Measurements from ENCODE around the gene WDR6. TPM values are rescaled to one million over a fixed set of nuclear protein-coding genes. Genes with fewer than 3 reads are reported as not detected.

WDR6 gene
- total and polyA plus RNA-seq, 9 of the 15 experiments (the other 6 are each of a cell fraction or from before 2014, with no cell fraction given), result 8.9 to 90.6 (median 44.7) TPM

DNA sequence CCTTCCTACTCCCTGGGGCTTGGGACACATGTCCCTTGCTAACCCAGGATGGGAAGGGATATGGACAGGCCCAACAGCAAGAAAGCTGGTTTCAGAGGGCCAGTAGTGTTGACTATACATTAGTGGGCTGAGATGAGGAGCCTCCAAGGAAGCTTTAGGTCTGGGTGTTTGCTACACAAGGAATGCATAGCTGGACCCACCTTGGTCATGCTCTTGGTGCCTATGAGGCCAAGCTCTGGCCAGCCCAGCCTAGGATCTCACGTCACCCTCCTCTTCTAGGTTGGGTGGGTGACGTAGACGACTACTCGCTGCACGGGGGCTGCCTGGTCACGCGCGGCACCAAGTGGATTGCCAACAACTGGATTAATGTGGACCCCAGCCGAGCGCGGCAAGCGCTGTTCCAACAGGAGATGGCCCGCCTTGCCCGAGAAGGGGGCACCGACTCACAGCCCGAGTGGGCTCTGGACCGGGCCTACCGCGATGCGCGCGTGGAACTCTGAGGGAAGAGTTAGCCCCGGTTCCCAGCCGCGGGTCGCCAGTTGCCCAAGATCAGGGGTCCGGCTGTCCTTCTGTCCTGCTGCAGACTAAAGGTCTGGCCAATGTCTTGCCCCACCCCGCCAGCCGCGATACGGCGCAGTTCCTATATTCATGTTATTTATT lies 653 bp upstream of the WDR6 start (continued):
- TF ChIP-seq ZBTB40 (IDR thresholded peaks at IDR 0.05) (0 out of 2 replicates have a peak, but pooled peaks have one; percentile 22), ZBTB40 (CRISPR knock-in tag; IDR thresholded peaks at IDR 0.05) (no peak), RBM14 (IDR thresholded peaks at IDR 0.05; ENCODE audit: borderline replicate concordance, insufficient read depth, low read depth, low read length) (no peak), MTA1 (IDR thresholded peaks at IDR 0.05; ENCODE audit: borderline replicate concordance) (peak; percentile 20; the same call in 1 of the 2 replicates)
